HepG2 (cell line): Measurements from ENCODE around the gene VDAC1. TPM values are rescaled to one million over a fixed set of nuclear protein-coding genes. Genes with fewer than 3 reads are reported as not detected.

Experiments used
- ATAC-seq: fragments of 200-7000 bp; cut with Tn5 transposase; 3 replicates; pipeline ENCODE4 v1.9.1; 2020; ENCODE audit warnings: mild to moderate bottlenecking, moderate library complexity
- BruUV-seq: library from RNA; stranded (reverse); fragments of 400-500 nt; replicated peaks from 2 replicates; lab custom pipeline; 2021; lab: Mats Ljungman, UMichigan
- CTCF ChIA-PET: fragments of 300-600 bp; formaldehyde crosslinking; extraction: SDS; loops from one replicate; lab custom pipeline; 2021; ENCODE audit warnings: low total read pairs, inconsistent platforms, low intra/inter-chr PET ratio; lab: Yijun Ruan, JAX
- POLR2A ChIA-PET: fragments of 350-600 bp; sonication (Branson Sonifier 250); formaldehyde crosslinking; loops from one replicate; lab custom pipeline; 2020; ENCODE audit warnings: antibody characterized with exemption, inconsistent platforms; lab: Yijun Ruan, JAX
- DNase-seq: peaks from one replicate; pipeline ENCODE4 v3.0.0-alpha.2; 2015; ENCODE audit warnings: low spot score
- FAIRE-seq: peaks from 3 replicates; lab custom pipeline; 2011; peaks lifted over from hg19 to GRCh38; lab: Jason Lieb, UNC
- H2AFZ ChIP-seq: one replicate; pipeline ENCODE4 v1.6.1; 2011; ENCODE audit warnings: low read length, inconsistent platforms
- H3K27ac ChIP-seq: fragments of 300-600 bp; 3 replicates; pipeline ENCODE4 v1.8.0; 2011; ENCODE audit warnings: mixed run types, mild to moderate bottlenecking, mixed read lengths, low read length, inconsistent platforms; ENCODE audit not compliant: insufficient read depth; ENCODE audit errors: extremely low read length
- H3K27me3 ChIP-seq, 2 experiments: fragments of 200-600 bp in 1 of 2; 2 replicates in 1 of 2; 3 replicates in 1 of 2; pipeline versions ENCODE4 v1.6.0 to v1.8.0; 2011; ENCODE audit warnings: low read length in 2 of 2, mild to moderate bottlenecking in 2 of 2, moderate library complexity in 2 of 2, inconsistent platforms in 1 of 2; ENCODE audit not compliant: insufficient read depth in 2 of 2, control insufficient read depth in 1 of 2
- H3K36me3 ChIP-seq, 2 experiments: fragments of 200-600 bp in 1 of 2; replicated peaks in 1 of 2; 2 replicates in 1 of 2; 3 replicates in 1 of 2; pipeline versions ENCODE4 v1.5.1 to v1.8.0; 2011; ENCODE audit warnings: low read length in 2 of 2, inconsistent platforms in 1 of 2; ENCODE audit not compliant: insufficient read depth in 2 of 2, control insufficient read depth in 1 of 2
- H3K4me1 ChIP-seq: 2 replicates; pipeline ENCODE4 v1.5.1; 2012; ENCODE audit warnings: low read length, inconsistent platforms; ENCODE audit not compliant: insufficient read depth
- H3K4me2 ChIP-seq: 2 replicates; pipeline ENCODE4 v1.6.0; 2011; ENCODE audit warnings: low read depth, low read length, inconsistent platforms
- H3K4me3 ChIP-seq, 3 experiments: fragments of 200-600 bp in 1 of 3; sonication (generic), shearing (Covaris generic) in 1 of 3; replicated peaks in 1 of 3; 2 replicates each; pipeline ENCODE4 v1.5.1; 2011 to 2016; ENCODE audit warnings: low read length in 3 of 3, inconsistent platforms in 2 of 3, low read depth in 2 of 3, mild to moderate bottlenecking in 2 of 3, control low read depth in 1 of 3, mixed read lengths in 1 of 3; ENCODE audit not compliant: insufficient read depth in 1 of 3
- H3K79me2 ChIP-seq: one replicate; pipeline ENCODE4 v1.6.1; 2011; ENCODE audit warnings: low read length, inconsistent platforms; ENCODE audit not compliant: insufficient read depth
- H3K9ac ChIP-seq: 2 replicates; pipeline ENCODE4 v1.6.0; 2011; ENCODE audit warnings: mild to moderate bottlenecking, low read depth, low read length, inconsistent platforms; ENCODE audit not compliant: insufficient read depth
- H3K9me3 ChIP-seq: 2 replicates; pipeline ENCODE4 v1.5.1; 2012; ENCODE audit warnings: mild to moderate bottlenecking, low read length
- H4K20me1 ChIP-seq: 2 replicates; pipeline ENCODE4 v1.6.0; 2011; ENCODE audit warnings: inconsistent platforms, mild to moderate bottlenecking, low read length, moderate library complexity; ENCODE audit not compliant: insufficient read depth
- ARID2 ChIP-seq: sonication (generic); formaldehyde crosslinking; IDR thresholded peaks from 2 replicates; pipeline ENCODE4 v1.8.1; 2022; ENCODE audit warnings: mild to moderate bottlenecking, missing genetic modification reagents, borderline replicate concordance
- EP300 ChIP-seq, 3 experiments: sonication (generic) in 1 of 3; formaldehyde crosslinking in 1 of 3; IDR thresholded peaks; 2 replicates each; pipeline versions ENCODE4 v1.5.1 to v1.6.1; 2011 to 2020; ENCODE audit warnings: low read depth in 2 of 3, low read length in 2 of 3, borderline replicate concordance in 1 of 3, improper control_type of control experiment in 1 of 3, mild to moderate bottlenecking in 1 of 3, missing genetic modification reagents in 1 of 3, moderate library complexity in 1 of 3
- ESRRA ChIP-seq: sonication (generic); formaldehyde crosslinking; IDR thresholded peaks from 2 replicates; pipeline ENCODE4 v1.5.1; 2020; ENCODE audit warnings: mild to moderate bottlenecking, low read depth, missing genetic modification reagents
- FOXA1 ChIP-seq, 2 experiments: fragments of 450-650 bp in 1 of 2; sonication (generic) in 1 of 2; formaldehyde crosslinking in 1 of 2; IDR thresholded peaks; 2 replicates each; pipeline versions ENCODE4 v1.4.0 to v1.6.1; 2016 to 2020; ENCODE audit warnings: missing genetic modification reagents in 1 of 2
- HDAC2 ChIP-seq: sonication (generic); formaldehyde crosslinking; IDR thresholded peaks from 2 replicates; pipeline ENCODE4 v1.4.0; 2020; ENCODE audit warnings: missing genetic modification reagents
- KLF9 ChIP-seq: IDR thresholded peaks from 2 replicates; pipeline ENCODE4 v1.6.1; 2016; ENCODE audit warnings: low read depth
- MEF2D ChIP-seq: sonication (generic); formaldehyde crosslinking; IDR thresholded peaks from 2 replicates; pipeline ENCODE4 v1.5.1; 2020; ENCODE audit warnings: mild to moderate bottlenecking, missing genetic modification reagents
- MXD4 ChIP-seq: IDR thresholded peaks from 2 replicates; pipeline ENCODE4 v1.6.1; 2016; ENCODE audit warnings: mild to moderate bottlenecking, missing biosample characterization, missing genetic modification reagents
- NFE2L2 ChIP-seq: fragments of 150-350 bp; IDR thresholded peaks from 2 replicates; pipeline ENCODE4 v1.6.1; 2014; ENCODE audit warnings: low read length
- NKX3-1 ChIP-seq: sonication (generic); formaldehyde crosslinking; IDR thresholded peaks from 2 replicates; pipeline ENCODE4 v1.5.0; 2020; ENCODE audit warnings: missing genetic modification reagents
- NR1H2 ChIP-seq: sonication (generic); formaldehyde crosslinking; IDR thresholded peaks from 2 replicates; pipeline ENCODE4 v1.8.1; 2022; ENCODE audit warnings: low read depth, missing genetic modification reagents, borderline replicate concordance
- POLR2G ChIP-seq: fragments of 200-400 bp; formaldehyde crosslinking; IDR thresholded peaks from 2 replicates; pipeline ENCODE4 v1.6.1; 2018; ENCODE audit warnings: mild to moderate bottlenecking, low read depth, low read length, moderate library complexity
- RBFOX2 ChIP-seq: fragments of 200-400 bp; formaldehyde crosslinking; IDR thresholded peaks from 2 replicates; pipeline ENCODE4 v1.6.1; 2017; ENCODE audit warnings: low read depth, mild to moderate bottlenecking, low read length
- RFX1 ChIP-seq: fragments of 450-650 bp; IDR thresholded peaks from 2 replicates; pipeline ENCODE4 v1.6.1; 2017
- SALL2 ChIP-seq: sonication (generic); formaldehyde crosslinking; IDR thresholded peaks from 2 replicates; pipeline ENCODE4 v1.8.1; 2023; ENCODE audit warnings: mild to moderate bottlenecking, missing genetic modification reagents, inconsistent platforms
- YY1 ChIP-seq: IDR thresholded peaks from 2 replicates; pipeline ENCODE4 v1.6.1; 2011; ENCODE audit warnings: low read length, low read depth, moderate library complexity, mild to moderate bottlenecking; ENCODE audit not compliant: insufficient read depth, insufficient replicate concordance
- ZBTB42 ChIP-seq: sonication (generic); formaldehyde crosslinking; IDR thresholded peaks from 2 replicates; pipeline ENCODE4 v1.5.0; 2020; ENCODE audit warnings: mild to moderate bottlenecking, missing genetic modification reagents
- ZC3H4 ChIP-seq: sonication (generic); formaldehyde crosslinking; IDR thresholded peaks from 2 replicates; pipeline ENCODE4 v1.4.0; 2020; ENCODE audit warnings: missing genetic modification reagents, borderline replicate concordance
- ZFX ChIP-seq: sonication (generic); formaldehyde crosslinking; IDR thresholded peaks from 2 replicates; pipeline ENCODE4 v1.4.0; 2020; ENCODE audit warnings: mild to moderate bottlenecking, low read depth, missing genetic modification reagents, moderate library complexity
- ZNF260 ChIP-seq: sonication (generic); formaldehyde crosslinking; IDR thresholded peaks from 2 replicates; pipeline ENCODE4 v1.4.0; 2020; ENCODE audit warnings: missing genetic modification reagents, low read depth, mild to moderate bottlenecking, borderline replicate concordance
- ZNF782 ChIP-seq: sonication (generic); formaldehyde crosslinking; IDR thresholded peaks from 2 replicates; pipeline ENCODE4 v1.4.0; 2020; ENCODE audit warnings: missing genetic modification reagents, mild to moderate bottlenecking, borderline replicate concordance
- WGBS: methylation state at CpG from one replicate; pipeline ENCODE4 v1.1.6; 2017; ENCODE audit warnings: low lambda C conversion rate; 5-methylcytosine and 5-hydroxymethylcytosine counted together
- in situ Hi-C: cut with HindIII; loops from 2 replicates; pipeline ENCODE4 v1.10.0; 2017; ENCODE audit warnings: low pct_unique_long_range_greater_than_20kb; ENCODE audit not compliant: extremely low pct_ligation_motif_present
- intact Hi-C: fragments of 100-400 bp; cut with micrococcal nuclease; formaldehyde crosslinking; loops from one replicate; pipeline ENCODE4 v1.10.0; 2022; ENCODE audit not compliant: unreplicated experiment
- polyA plus RNA-seq, 8 experiments: library from polyadenylated mRNA; depleted of rRNA in 3 of 8; stranded (reverse) in 7 of 8; unstranded in 1 of 8; fragments of >200 nt; fragmentation: Illumina TruSeq in 4 of 8; extraction: Trizol in 4 of 8; gene quantifications; 2 replicates each; pipeline versions ENCODE4 v1.2.1 to v1.2.3, GENCODE V29; 2011 to 2016; ENCODE audit warnings: low read depth in 4 of 8, missing spikeins in 1 of 8, mixed read lengths in 1 of 8; ENCODE audit not compliant: insufficient read depth in 1 of 8
- total RNA-seq, 5 experiments: library from RNA; depleted of rRNA; stranded (reverse); fragments of >200 nt; fragmentation: Illumina TruSeq; extraction: Trizol; gene quantifications; 2 replicates each; pipeline ENCODE4 v1.2.3, GENCODE V29; 2016; ENCODE audit warnings: low read depth in 1 of 5
- TF ChIP-seq, protein P1 (sequence below): sonication (generic); formaldehyde crosslinking; IDR thresholded peaks from 2 replicates; pipeline ENCODE4 v1.4.0; 2020; ENCODE audit warnings: missing genetic modification reagents, borderline replicate concordance

Gene VDAC1
- total and polyA plus RNA-seq, 2 of the 13 experiments (the other 11 are each of a cell fraction or from before 2014, with no cell fraction given), result 112 to 380 TPM

DNA sequence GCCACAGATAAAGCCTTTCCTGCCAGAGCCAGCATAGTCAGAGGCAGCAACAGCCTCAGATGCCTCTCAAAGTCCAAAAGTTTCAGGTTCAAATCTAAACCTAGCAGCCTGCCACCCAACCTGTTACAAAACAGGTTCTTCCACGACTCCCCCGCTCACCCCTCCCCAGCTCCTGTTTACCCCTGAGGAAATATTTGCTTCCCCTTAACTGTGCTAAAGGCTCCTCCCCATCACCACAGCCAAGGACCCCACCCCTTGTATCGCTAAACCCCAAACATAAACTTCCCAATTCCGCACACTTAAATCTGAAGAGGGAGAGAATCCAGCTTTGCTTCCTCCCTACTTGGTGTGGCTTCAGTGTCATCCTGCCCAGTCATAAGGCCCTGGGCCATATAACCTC is 15.4 kb upstream of the VDAC1 start (continued):
- TF ChIP-seq ESRRA (CRISPR knock-in tag), result no peak; the same call in 1 of the 2 replicates
- TF ChIP-seq FOXA1 (IDR thresholded peaks at IDR 0.05), result no peak
- TF ChIP-seq FOXA1 (CRISPR knock-in tag; IDR thresholded peaks at IDR 0.05), result peak; percentile 39; the same call in 1 of the 2 replicates

DNA sequence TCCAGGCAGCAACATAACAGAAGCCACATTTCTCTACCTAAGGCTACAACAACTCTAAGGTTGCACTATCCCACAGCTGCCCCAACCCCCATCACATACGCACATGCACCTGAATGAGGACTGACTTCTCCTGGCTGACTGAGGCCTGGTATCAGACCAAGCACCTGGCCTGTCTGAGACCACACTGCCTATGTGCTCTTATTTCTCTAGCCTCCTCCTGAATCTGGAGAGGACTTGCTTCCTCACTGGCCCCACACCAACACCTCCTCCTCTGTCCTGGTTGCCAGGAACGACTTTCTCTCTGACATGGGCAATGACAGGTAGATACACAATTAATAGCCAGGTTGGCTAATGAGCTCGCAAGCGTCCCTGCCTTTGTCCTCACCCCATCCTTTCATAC is 14.9 kb upstream of the VDAC1 start:
- peak overlapping the region; percentile 93 for H3K27ac ChIP-seq
- in situ Hi-C loops, result no loop called here
- peak; percentile 6; the same call in 1 of the 3 replicates for ATAC-seq
- TF ChIP-seq KLF9 (CRISPR knock-in tag) (no peak), ZC3H4 (CRISPR knock-in tag) (peak; percentile 32; the same call in 1 of the 2 replicates), POLR2G (peak; percentile 12; the same call in 1 of the 2 replicates), RFX1 (no peak), SALL2 (no peak), ZNF782 (CRISPR knock-in tag) (no peak), MXD4 (no peak), ARID2 (CRISPR knock-in tag) (0 out of 2 replicates have a peak, but pooled peaks have one; percentile 9), YY1 (no peak), NKX3-1 (CRISPR knock-in tag) (no peak), ZNF260 (CRISPR knock-in tag) (no peak), MEF2D (0 out of 2 replicates have a peak, but pooled peaks have one; percentile 10), RBFOX2 (peak; percentile 47; the same call in 1 of the 2 replicates), NFE2L2 (no peak), ZBTB42 (CRISPR knock-in tag) (no peak), EP300 (IDR thresholded peaks at IDR 0.05; ENCODE audit: low read depth in 2 of 2, low read length in 2 of 2) (no peak), EP300 (CRISPR knock-in tag; IDR thresholded peaks at IDR 0.05; ENCODE audit: borderline replicate concordance) (no peak), ZFX (CRISPR knock-in tag) (peak; percentile 53), HDAC2 (CRISPR knock-in tag) (0 out of 2 replicates have a peak, but pooled peaks have one; percentile 2), NR1H2 (CRISPR knock-in tag) (no peak)
- TF ChIP-seq, protein P1, sequence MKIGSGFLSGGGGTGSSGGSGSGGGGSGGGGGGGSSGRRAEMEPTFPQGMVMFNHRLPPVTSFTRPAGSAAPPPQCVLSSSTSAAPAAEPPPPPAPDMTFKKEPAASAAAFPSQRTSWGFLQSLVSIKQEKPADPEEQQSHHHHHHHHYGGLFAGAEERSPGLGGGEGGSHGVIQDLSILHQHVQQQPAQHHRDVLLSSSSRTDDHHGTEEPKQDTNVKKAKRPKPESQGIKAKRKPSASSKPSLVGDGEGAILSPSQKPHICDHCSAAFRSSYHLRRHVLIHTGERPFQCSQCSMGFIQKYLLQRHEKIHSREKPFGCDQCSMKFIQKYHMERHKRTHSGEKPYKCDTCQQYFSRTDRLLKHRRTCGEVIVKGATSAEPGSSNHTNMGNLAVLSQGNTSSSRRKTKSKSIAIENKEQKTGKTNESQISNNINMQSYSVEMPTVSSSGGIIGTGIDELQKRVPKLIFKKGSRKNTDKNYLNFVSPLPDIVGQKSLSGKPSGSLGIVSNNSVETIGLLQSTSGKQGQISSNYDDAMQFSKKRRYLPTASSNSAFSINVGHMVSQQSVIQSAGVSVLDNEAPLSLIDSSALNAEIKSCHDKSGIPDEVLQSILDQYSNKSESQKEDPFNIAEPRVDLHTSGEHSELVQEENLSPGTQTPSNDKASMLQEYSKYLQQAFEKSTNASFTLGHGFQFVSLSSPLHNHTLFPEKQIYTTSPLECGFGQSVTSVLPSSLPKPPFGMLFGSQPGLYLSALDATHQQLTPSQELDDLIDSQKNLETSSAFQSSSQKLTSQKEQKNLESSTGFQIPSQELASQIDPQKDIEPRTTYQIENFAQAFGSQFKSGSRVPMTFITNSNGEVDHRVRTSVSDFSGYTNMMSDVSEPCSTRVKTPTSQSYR (CRISPR knock-in tag), result peak; percentile 28; the same call in 1 of the 2 replicates

More for the DNA sequence above, 14.9 kb upstream of the VDAC1 start:
- H3K79me2 ChIP-seq, result no peaks in the 10 kb centered on the region
- peak overlapping the region; percentile 76 for H3K9ac ChIP-seq
- 2% methylated on average over 4 of the region's 4 CpGs for WGBS
- no peaks in the 10 kb centered on the region for H3K36me3 ChIP-seq
- ChIA-PET POLR2A (interaction anchor here (1.0 to 5.4 kb wide), 14 partner anchors 14 to 80 kb away, joined by 3 to 192 read pairs (median 11); partner anchors contain the start of gene VDAC1), CTCF (no interaction called here)
- FAIRE-seq (no peak), DNase-seq (no peak)
- TSS peak; percentile 89 for BruUV-seq
- H3K27me3 ChIP-seq, result no peaks in the 10 kb centered on the region
- intact Hi-C loops, result loop anchor here (2.0 kb wide), 1 partner anchor 15 kb away; the partner anchor contains the start of gene VDAC1
- peaks cover 60% of the 10 kb centered on the region for H3K4me1 ChIP-seq
- peak overlapping the region; percentile 94 for H3K4me2 ChIP-seq
- no peak overlapping the region for H2AFZ ChIP-seq
- no peaks in the 10 kb centered on the region for H4K20me1 ChIP-seq
- no peaks in the 10 kb centered on the region for H3K9me3 ChIP-seq
- H3K4me3 ChIP-seq, result peak overlapping the region; percentile 13 to 60 (median 58); a peak in 3 of 6 replicates
